H9 (cell line): ENCODE measurements around the gene PTPMT1. TPM values are rescaled to one million over a fixed set of nuclear protein-coding genes. Genes with fewer than 3 reads are reported as not detected.

Source experiments
- DNase-seq: peaks from one replicate; pipeline ENCODE4 v3.0.0-alpha.2; 2017
- H2AFZ ChIP-seq: one replicate; pipeline ENCODE4 v1.6.1; 2013; ENCODE audit warnings: mild to moderate bottlenecking, low read length, control low read depth, moderate library complexity
- H2AK5ac ChIP-seq: 2 replicates; pipeline ENCODE4 v1.6.1; 2013; ENCODE audit warnings: low read length, control low read depth, mixed read lengths; ENCODE audit not compliant: insufficient read length
- H2BK120ac ChIP-seq: one replicate; pipeline ENCODE4 v1.6.1; 2013; ENCODE audit warnings: low read depth, mild to moderate bottlenecking, low read length, control low read depth, inconsistent platforms; ENCODE audit not compliant: poor library complexity, severe bottlenecking
- H2BK12ac ChIP-seq: 2 replicates; pipeline ENCODE4 v1.6.1; 2013; ENCODE audit warnings: low read length, control low read depth, mixed read lengths, low read depth; ENCODE audit not compliant: insufficient read length
- H2BK15ac ChIP-seq: 2 replicates; pipeline ENCODE4 v1.6.1; 2013; ENCODE audit warnings: low read depth, low read length, control low read depth
- H2BK20ac ChIP-seq: one replicate; pipeline ENCODE4 v1.6.1; 2013; ENCODE audit warnings: low read depth, mild to moderate bottlenecking, low read length, control low read depth, inconsistent platforms; ENCODE audit not compliant: poor library complexity, severe bottlenecking
- H2BK5ac ChIP-seq: 2 replicates; pipeline ENCODE4 v1.6.1; 2013; ENCODE audit warnings: low read length, control low read depth, mixed read lengths; ENCODE audit not compliant: insufficient read length
- H3K14ac ChIP-seq: 2 replicates; pipeline ENCODE4 v1.6.1; 2013; ENCODE audit warnings: low read length, control low read depth; ENCODE audit not compliant: insufficient read depth
- H3K18ac ChIP-seq: 2 replicates; pipeline ENCODE4 v1.6.1; 2013; ENCODE audit warnings: low read depth, mild to moderate bottlenecking, mixed read lengths, low read length, control low read depth; ENCODE audit not compliant: insufficient read length
- H3K23ac ChIP-seq: 2 replicates; pipeline ENCODE4 v1.6.1; 2013; ENCODE audit warnings: low read length, control low read depth, mixed read lengths, low read depth; ENCODE audit not compliant: insufficient read length
- H3K23me2 ChIP-seq: 2 replicates; pipeline ENCODE4 v1.6.1; 2013; ENCODE audit warnings: low read depth, mild to moderate bottlenecking, mixed read lengths, low read length, control low read depth; ENCODE audit not compliant: insufficient read length, poor library complexity, severe bottlenecking
- H3K27ac ChIP-seq: 2 replicates; pipeline ENCODE4 v1.5.1; 2013; ENCODE audit warnings: low read length, control low read depth, mixed read lengths, low read depth; ENCODE audit not compliant: insufficient read length
- H3K27me3 ChIP-seq: 2 replicates; pipeline ENCODE4 v1.6.1; 2013; ENCODE audit warnings: low read length, control low read depth, inconsistent platforms; ENCODE audit not compliant: insufficient read depth
- H3K4ac ChIP-seq: 2 replicates; pipeline ENCODE4 v1.6.1; 2013; ENCODE audit warnings: low read depth, mild to moderate bottlenecking, control low read depth, inconsistent platforms, low read length, moderate library complexity
- H3K4me1 ChIP-seq: 2 replicates; pipeline ENCODE4 v1.6.1; 2013; ENCODE audit warnings: low read length, control low read depth, inconsistent platforms; ENCODE audit not compliant: insufficient read depth
- H3K4me2 ChIP-seq: 2 replicates; pipeline ENCODE4 v1.6.1; 2013; ENCODE audit warnings: low read length, control low read depth, mixed read lengths; ENCODE audit not compliant: insufficient read length, insufficient read depth
- H3K56ac ChIP-seq: 2 replicates; pipeline ENCODE4 v1.6.1; 2013; ENCODE audit warnings: low read depth, mild to moderate bottlenecking, mixed read lengths, low read length, control low read depth; ENCODE audit not compliant: insufficient read length
- H3K79me1 ChIP-seq: 2 replicates; pipeline ENCODE4 v1.6.1; 2013; ENCODE audit warnings: low read depth, mild to moderate bottlenecking, moderate library complexity, low read length, control low read depth, inconsistent platforms; ENCODE audit not compliant: insufficient read depth, poor library complexity, severe bottlenecking
- H3K79me2 ChIP-seq: 2 replicates; pipeline ENCODE4 v1.6.1; 2013; ENCODE audit warnings: low read length, control low read depth, inconsistent platforms; ENCODE audit not compliant: insufficient read depth
- H3K9ac ChIP-seq: 2 replicates; pipeline ENCODE4 v1.6.1; 2013; ENCODE audit warnings: low read length, control low read depth, mixed read lengths; ENCODE audit not compliant: insufficient read length; ENCODE audit errors: extremely low read depth
- H3K9me3 ChIP-seq: one replicate; pipeline ENCODE4 v1.6.1; 2013; ENCODE audit warnings: low read depth, low read length, inconsistent platforms; ENCODE audit not compliant: control insufficient read depth
- H3T11ph ChIP-seq: one replicate; pipeline ENCODE4 v1.6.1; 2013; ENCODE audit warnings: mild to moderate bottlenecking, low read length, control low read depth, inconsistent platforms
- H4K20me1 ChIP-seq: one replicate; pipeline ENCODE4 v1.6.1; 2013; ENCODE audit not compliant: control insufficient read depth, insufficient read length, insufficient read depth
- H4K5ac ChIP-seq: 2 replicates; pipeline ENCODE4 v1.6.1; 2013; ENCODE audit warnings: low read depth, mild to moderate bottlenecking, mixed read lengths, low read length, control low read depth; ENCODE audit not compliant: insufficient read length
- H4K8ac ChIP-seq: replicated peaks from 2 replicates; pipeline ENCODE4 v1.6.1; 2013; ENCODE audit warnings: low read length, control low read depth, mixed read lengths, low read depth; ENCODE audit not compliant: insufficient read length
- H4K91ac ChIP-seq: 2 replicates; pipeline ENCODE4 v1.6.1; 2013; ENCODE audit warnings: low read depth, mild to moderate bottlenecking, moderate library complexity, mixed read lengths, low read length, control low read depth; ENCODE audit not compliant: insufficient read length
- H3K27ac Mint-ChIP-seq, 3 experiments: 2 replicates in 2 of 3; 3 replicates in 1 of 3; pipeline ENCODE4 v1.8.0; 2020 to 2021; ENCODE audit warnings: mixed read lengths in 3 of 3, mild to moderate bottlenecking in 1 of 3, moderate library complexity in 1 of 3
- H3K27me3 Mint-ChIP-seq: 2 replicates; pipeline ENCODE4 v1.8.0; 2021; ENCODE audit warnings: low read depth, mild to moderate bottlenecking, moderate library complexity, mixed read lengths
- H3K36me3 Mint-ChIP-seq, 3 experiments: 2 replicates in 2 of 3; 3 replicates in 1 of 3; pipeline ENCODE4 v1.8.0; 2020 to 2021; ENCODE audit warnings: low read depth in 3 of 3, mixed read lengths in 3 of 3; ENCODE audit not compliant: insufficient read depth in 1 of 3
- H3K4me1 Mint-ChIP-seq, 2 experiments: 2 replicates each; pipeline ENCODE4 v1.8.0; 2020; ENCODE audit warnings: mixed read lengths in 2 of 2
- H3K4me3 Mint-ChIP-seq, 2 experiments: 2 replicates in 1 of 2; 3 replicates in 1 of 2; pipeline ENCODE4 v1.8.0; 2020 to 2021; ENCODE audit warnings: mild to moderate bottlenecking in 2 of 2, mixed read lengths in 2 of 2, moderate library complexity in 1 of 2
- H3K9me3 Mint-ChIP-seq, 2 experiments: 2 replicates in 1 of 2; 3 replicates in 1 of 2; pipeline ENCODE4 v1.8.0; 2020; ENCODE audit warnings: mild to moderate bottlenecking in 2 of 2, mixed read lengths in 2 of 2, moderate library complexity in 1 of 2
- WGBS: extraction: QIAGEN DNeasy Blood & Tissue Kit; methylation state at CpG from one replicate; pipeline ENCODE4 v1.1.7; 2013; ENCODE audit warnings: missing lambda C conversion rate, low lambda C conversion rate, mixed read lengths; ENCODE audit not compliant: insufficient read length; ENCODE audit errors: extremely low coverage; 5-methylcytosine and 5-hydroxymethylcytosine counted together
- total RNA-seq: library from RNA; stranded (reverse); gene quantifications from 2 replicates; pipeline ENCODE4 v1.2.1, GENCODE V29; 2021
- TF ChIP-seq, protein P1 (sequence below): fragments of 200-600 bp; sonication (generic); conservative IDR thresholded peaks from 3 replicates; pipeline ENCODE4 v1.8.0; 2021; ENCODE audit warnings: antibody characterized with exemption, mild to moderate bottlenecking

PTPMT1 gene
- total RNA-seq, 1 experiment from 2014 or later, result 72.9 TPM

DNA sequence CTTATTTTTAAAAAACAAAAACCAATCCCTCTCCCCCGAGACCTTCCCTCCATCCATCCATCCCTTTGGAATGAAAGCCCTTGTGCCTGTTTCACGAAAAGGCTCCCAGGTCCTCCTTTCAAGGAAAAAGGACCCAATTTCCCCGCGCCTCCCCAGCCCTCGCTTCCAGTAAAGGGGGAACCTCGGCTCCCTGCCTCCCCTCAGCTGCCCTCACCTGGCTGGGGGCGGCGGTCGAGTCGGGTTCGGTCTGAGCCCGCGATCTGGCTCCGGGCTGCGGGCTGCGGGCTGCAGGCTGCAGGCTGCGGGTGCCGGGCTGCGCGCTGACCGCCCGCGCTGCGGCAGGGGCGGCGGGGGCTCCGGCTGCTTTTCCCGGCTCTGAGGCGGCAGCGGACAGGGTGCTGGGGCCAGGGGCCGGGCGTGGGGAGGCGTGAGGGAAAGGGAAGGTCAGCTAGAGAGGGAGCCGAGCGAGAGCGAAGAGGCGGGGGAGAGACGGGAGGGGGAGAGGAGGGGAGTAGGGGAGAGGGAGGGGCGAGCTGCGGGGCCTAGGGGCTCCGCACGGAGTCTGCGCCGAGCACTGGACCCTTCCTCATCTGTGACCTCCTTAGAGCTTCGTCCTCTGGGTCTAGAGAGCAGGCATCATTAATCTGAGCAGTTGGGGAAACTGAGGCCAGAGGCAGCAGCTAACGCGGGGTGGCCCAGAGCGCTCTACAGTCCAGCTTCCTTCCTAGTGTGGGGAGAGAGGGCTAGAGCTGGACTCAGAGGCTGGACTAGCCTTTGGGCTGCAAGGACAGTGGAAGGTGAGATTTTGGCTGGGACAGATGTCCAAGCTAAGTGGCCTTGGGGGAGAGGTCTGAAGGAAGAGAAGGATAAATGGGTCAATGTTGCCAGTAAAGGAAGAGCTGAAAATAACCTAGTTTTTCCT, 28.8 kb downstream of the PTPMT1 start, which contains the start of gene C1QTNF4:
Gene C1QTNF4 (minus strand): TSS at position 478 of the 922 bp plus-strand sequence. CDS start 3,601 bp downstream, outside the sequence.
- H2BK15ac ChIP-seq, result no peak within 1 kb of the TSS
- H3K4me3 Mint-ChIP-seq, result peak within 1 kb of the TSS; percentile 73 to 93
- no peak within 1 kb of the TSS for H2BK120ac ChIP-seq
- H4K5ac ChIP-seq, result no peak within 1 kb of the TSS
- no peak within 1 kb of the TSS for H2BK12ac ChIP-seq
- H2AK5ac ChIP-seq, result no peak within 1 kb of the TSS
- H3K27me3 Mint-ChIP-seq, result peaks cover 41% of the 10 kb centered on the region
- H3K23me2 ChIP-seq, result peaks cover 13% of the 10 kb centered on the region
- H4K20me1 ChIP-seq, result no peaks in the 10 kb centered on the region
- peak within 1 kb of the TSS; percentile 5; the same call in 1 of the 2 replicates for H3K14ac ChIP-seq
- peak; percentile 58 for DNase-seq
- TF ChIP-seq, protein P1, sequence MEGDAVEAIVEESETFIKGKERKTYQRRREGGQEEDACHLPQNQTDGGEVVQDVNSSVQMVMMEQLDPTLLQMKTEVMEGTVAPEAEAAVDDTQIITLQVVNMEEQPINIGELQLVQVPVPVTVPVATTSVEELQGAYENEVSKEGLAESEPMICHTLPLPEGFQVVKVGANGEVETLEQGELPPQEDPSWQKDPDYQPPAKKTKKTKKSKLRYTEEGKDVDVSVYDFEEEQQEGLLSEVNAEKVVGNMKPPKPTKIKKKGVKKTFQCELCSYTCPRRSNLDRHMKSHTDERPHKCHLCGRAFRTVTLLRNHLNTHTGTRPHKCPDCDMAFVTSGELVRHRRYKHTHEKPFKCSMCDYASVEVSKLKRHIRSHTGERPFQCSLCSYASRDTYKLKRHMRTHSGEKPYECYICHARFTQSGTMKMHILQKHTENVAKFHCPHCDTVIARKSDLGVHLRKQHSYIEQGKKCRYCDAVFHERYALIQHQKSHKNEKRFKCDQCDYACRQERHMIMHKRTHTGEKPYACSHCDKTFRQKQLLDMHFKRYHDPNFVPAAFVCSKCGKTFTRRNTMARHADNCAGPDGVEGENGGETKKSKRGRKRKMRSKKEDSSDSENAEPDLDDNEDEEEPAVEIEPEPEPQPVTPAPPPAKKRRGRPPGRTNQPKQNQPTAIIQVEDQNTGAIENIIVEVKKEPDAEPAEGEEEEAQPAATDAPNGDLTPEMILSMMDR, result no peak
- no peaks in the 10 kb centered on the region; a peak in 1 of 7 replicates for H3K36me3 Mint-ChIP-seq
- H3K9me3 ChIP-seq, result no peaks in the 10 kb centered on the region
- no peak within 1 kb of the TSS for H3K27ac Mint-ChIP-seq
- H3K4me1 Mint-ChIP-seq, result peaks cover 19 to 27% of the 10 kb centered on the region in 2 experiments
- H3K4me1 ChIP-seq, result no peaks in the 10 kb centered on the region
- H3K79me2 ChIP-seq, result no peaks in the 10 kb centered on the region
- H3K23ac ChIP-seq, result no peak within 1 kb of the TSS
- no peaks in the 10 kb centered on the region for H3K79me1 ChIP-seq
- no peak within 1 kb of the TSS for H2BK20ac ChIP-seq
- no peak within 1 kb of the TSS for H3T11ph ChIP-seq
- no peak within 1 kb of the TSS for H3K4ac ChIP-seq
- no peak within 1 kb of the TSS for H3K18ac ChIP-seq
- H4K8ac ChIP-seq, result no peak within 1 kb of the TSS
- peaks cover 10% of the 10 kb centered on the region; the same call in 1 of the 2 replicates for H3K27me3 ChIP-seq
- WGBS, result no CpG with 5 or more reads among the region's 48 CpGs
- H4K91ac ChIP-seq, result no peak within 1 kb of the TSS
- no peak within 1 kb of the TSS for H3K27ac ChIP-seq
- H2AFZ ChIP-seq, result no peak within 1 kb of the TSS
- no peak within 1 kb of the TSS for H3K56ac ChIP-seq
- no peak within 1 kb of the TSS for H2BK5ac ChIP-seq
- H3K9ac ChIP-seq, result no peak within 1 kb of the TSS
- H3K9me3 Mint-ChIP-seq, result no peaks in the 10 kb centered on the region
- peak within 1 kb of the TSS; percentile 89 for H3K4me2 ChIP-seq
